AG08395 (cell line): ENCODE results near the gene PPP2R5E.

Source experiments
- DNase-seq: peaks from one replicate; pipeline ENCODE4 v3.0.0; 2012; ENCODE audit warnings: mixed read lengths, low spot score

The PPP2R5E gene

GRCh38 chr14:63432888-63433552, 110.2 kb downstream of the PPP2R5E start:
- DNase-seq: no peak

DNA sequence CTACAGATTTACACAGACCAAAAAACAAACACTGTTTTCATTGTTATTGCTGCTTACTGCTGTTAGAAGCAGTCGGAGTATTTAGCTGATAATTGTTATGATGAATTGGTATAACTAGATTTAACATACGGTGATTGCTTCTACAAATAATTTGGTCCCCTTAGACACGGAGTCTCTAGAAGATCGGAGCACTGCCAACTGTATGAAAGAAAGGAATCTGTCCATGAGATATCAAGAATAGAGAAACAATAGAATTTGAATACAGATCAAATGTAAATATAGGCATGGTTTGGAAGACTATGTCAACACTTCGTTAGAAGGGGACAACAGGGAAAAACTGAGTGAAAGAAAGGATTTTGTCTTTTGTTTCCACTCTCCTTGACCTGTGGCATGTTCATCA, 110.9 kb downstream of the PPP2R5E start:
- DNase-seq: no peak

DNA sequence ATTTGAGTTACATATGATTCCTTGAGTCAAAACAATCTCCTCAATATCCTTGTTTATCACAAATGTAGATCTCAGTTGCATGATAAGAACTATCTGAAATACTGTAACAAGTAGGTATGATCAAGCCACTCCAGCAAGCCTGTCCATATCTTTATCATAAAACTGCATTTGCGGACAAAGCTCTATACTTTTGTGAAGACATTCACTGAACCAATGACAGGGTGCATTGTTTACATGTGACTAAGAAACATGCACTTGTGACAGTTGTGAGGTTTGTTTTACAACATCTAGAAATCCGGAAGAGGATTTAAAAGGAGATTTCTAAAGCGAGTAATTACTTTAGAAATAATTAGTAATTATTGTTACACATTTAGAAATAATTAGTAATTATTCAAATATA, 111.7 kb downstream of the PPP2R5E start:
- DNase-seq: no peak

DNA sequence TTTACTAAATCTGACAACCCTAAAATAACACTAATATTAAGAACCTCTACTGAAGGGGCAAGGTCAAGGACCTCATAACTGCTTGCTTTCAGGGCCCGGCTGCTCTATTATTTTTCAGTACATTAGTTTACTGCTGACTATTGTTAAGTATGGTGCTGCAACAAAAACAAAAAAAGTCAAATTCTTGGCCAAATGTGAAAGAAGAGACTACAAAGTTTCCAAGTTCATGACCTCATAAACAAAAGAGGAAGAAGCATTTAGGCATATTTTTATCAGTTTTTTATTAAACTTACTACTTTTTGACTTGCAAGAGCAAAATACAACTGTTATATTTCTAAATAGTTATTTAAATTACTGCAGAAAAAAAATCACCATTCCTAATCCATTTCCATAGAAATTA, 114.7 kb downstream of the PPP2R5E start:
- no peak for DNase-seq

DNA sequence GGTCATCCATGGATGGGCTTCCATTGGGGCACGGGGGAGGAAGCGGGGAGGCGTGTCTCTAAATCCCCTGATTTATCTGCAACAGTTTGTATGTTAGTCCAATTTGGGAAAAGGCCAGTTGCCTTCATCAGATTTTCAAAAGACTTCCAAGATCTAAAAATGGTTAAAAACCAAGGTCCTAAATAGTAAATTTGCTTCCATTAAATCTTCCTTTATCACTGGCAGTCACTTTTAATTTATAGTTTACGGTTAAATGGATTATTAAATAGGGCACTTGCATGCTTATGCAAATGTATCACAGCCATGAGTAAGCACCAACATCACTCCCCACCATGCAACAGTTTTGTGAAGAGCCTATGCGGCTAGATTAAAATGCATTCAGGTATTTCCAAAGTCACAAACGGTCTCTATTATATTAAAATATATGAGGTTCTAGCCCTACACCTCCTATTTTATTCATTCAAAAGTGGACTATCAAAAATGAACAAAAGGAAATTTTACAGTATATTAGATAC, 116.3 kb downstream of the PPP2R5E start:
- no peak for DNase-seq

GRCh38 chr14:63423889-63424288, 119.3 kb downstream of the PPP2R5E start:
- no peak for DNase-seq

DNA sequence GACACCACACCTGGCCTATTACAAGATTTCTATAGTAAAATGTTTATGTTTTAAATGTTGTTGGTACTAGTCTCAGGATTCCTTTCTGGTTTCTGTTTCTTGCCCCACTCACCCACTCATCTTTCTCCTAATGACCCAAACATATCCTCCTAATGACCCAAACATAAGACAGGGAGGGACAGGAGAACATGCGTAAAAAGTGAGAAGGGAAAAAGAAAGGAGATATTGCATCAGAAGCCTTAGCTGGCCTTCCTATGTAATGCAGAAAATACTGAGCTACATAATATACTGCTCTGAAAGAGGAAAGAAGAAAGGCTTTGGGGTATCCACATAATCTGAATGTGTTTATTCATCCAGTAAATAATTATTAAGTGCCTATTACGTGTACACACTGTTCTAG, 119.8 kb downstream of the PPP2R5E start:
- DNase-seq: no peak

DNA sequence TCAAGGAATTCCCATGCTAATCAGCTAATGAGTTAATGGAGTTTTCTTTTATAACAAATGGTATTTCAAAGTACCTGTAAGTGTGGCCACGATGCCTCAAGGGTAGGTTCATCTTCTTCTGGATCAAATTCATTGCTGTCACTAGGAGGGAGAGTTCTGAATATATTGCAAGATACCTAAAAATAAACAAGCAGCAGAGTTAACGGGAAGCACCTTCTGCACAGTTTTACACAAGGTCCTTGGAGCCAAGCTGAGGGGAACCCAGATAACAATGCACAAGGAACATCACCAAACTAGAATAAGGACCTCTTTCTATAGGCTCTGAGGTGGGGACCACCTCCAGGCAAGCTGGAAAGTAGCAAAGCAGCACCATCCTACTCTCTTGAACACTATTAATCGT, 121.3 kb downstream of the PPP2R5E start:
- DNase-seq: no peak

DNA sequence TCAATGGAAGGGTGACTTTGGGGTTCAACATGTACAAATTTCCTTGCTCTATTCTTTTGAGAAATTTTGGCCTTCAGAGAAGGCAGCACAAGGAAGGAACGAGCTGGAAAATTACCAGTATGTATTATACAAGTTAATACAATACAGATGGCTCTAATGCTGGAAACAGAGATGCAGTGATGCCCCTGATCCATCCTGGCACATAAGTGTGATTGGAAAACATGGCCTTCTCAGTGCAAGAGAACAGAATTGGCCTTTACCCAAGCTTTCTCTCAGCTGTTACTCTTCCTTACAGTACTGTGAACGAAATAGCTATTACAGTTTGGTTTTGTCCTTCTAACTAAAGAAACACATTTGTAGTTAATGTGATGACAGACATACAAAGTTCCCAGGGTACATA, 122.0 kb downstream of the PPP2R5E start:
- no peak for DNase-seq

- no peak for DNase-seq
These were observed 125.2 kb downstream of the PPP2R5E start for GRCh38 chr14:63418020-63418419.

DNA sequence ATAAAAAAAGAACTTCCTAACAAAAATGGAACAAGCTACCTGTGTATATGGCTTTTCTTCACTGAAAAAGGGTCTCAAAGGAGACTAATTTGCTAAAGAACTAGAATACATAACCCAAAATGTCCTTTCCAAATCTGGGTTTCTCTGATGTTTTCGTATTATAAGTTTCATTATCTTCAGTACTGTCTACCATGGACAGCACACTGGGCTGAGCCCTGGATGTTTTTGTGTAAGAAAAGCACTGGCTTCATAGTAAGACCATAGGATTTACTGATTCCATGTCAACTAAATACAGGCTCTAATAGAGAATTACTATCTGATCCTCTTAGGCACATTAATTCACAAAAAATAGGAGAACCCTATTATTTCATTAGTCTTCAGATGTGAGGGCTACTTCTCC, 130.2 kb downstream of the PPP2R5E start:
- DNase-seq: no peak

- DNase-seq: no peak
These were observed 136.8 kb downstream of the PPP2R5E start for GRCh38 chr14:63406333-63406732.

DNA sequence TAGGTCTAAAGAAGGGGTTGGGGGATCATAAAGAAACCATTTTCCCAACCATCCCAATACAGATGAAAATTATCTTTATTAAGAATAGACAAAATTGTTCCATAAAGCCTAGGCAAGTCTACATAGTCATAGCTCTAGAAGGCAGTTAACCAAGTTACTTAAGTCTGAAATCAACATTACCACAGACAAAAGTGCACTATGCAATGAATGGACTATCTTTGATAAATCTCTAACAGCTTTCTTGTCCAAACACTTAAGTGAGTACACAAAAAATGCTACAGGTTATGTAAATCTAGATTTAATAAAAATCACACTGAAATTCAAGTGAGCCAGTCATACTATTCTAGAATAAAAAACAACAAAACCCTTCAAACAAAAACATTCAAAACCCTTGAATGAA, 137.5 kb downstream of the PPP2R5E start:
- no peak for DNase-seq

DNA sequence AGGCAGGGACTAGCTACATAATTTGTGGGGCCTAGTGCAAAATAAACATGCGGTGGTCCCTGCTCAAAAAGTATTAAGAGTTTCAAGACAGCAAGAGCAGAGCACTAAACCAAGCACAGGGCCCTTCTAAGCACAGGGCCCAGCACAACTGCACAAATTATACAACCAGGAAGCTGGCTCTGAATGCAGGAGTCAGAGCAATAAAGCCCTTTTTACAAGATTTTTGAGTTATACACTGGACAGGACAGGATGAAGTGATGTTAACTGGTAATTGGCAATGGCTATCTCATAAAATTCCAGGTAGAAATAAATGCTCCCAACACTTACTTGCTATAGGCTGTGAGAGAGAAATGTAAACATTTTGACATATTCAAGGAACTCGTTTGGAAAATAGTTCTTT, 138.3 kb downstream of the PPP2R5E start:
- no peak for DNase-seq

GRCh38 chr14:63401646-63402045, 141.5 kb downstream of the PPP2R5E start:
- no peak for DNase-seq

- DNase-seq: no peak
These were observed 144.2 kb downstream of the PPP2R5E start for GRCh38 chr14:63398952-63399351.

GRCh38 chr14:63394841-63395240, 148.3 kb downstream of the PPP2R5E start:
- peak; percentile 20 for DNase-seq

- no peak for DNase-seq
These were observed 148.7 kb downstream of the PPP2R5E start for GRCh38 chr14:63394432-63394831.

DNA sequence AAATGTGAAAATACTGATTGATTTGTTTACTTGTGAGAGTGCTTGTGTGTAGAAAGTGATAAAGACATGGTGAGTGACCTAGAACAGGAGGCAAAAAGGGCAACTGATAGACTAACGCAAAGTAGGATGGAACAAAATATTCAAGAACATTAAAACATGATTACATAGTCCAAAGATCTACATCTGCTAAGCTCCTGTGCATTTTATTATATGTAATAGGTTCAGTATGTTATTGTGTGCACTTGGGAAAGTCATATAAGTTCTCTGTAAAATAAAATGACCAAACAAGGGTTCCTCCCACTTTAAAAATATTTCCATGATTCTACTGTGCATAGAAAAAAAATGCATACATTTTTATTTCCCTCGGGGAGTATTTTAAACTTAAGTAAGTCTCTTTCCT, 150.2 kb downstream of the PPP2R5E start:
- no peak for DNase-seq

GRCh38 chr14:63392236-63392635, 150.9 kb downstream of the PPP2R5E start:
- no peak for DNase-seq

GRCh38 chr14:63388766-63389431, 154.3 kb downstream of the PPP2R5E start:
- peak; percentile 50 for DNase-seq

DNA sequence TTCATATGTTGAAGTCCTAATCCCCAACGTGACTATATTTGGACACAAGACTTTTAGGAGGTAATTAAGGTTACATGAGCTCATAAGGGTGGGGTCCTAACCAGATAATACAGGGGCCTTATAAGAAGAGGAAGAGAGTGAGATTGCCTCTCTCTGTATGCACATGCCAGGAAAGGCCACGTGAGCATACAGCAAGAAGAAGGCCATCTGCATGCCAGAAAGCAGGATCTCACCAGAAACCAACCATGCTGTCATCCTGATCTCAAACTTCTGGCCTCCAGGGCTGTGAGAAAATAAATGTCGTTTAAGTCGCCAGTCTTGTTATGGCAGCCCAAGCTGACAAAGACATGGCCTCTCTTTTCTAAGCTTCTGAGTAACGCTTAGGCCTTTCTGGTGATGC, 155.5 kb downstream of the PPP2R5E start:
- no peak for DNase-seq

DNA sequence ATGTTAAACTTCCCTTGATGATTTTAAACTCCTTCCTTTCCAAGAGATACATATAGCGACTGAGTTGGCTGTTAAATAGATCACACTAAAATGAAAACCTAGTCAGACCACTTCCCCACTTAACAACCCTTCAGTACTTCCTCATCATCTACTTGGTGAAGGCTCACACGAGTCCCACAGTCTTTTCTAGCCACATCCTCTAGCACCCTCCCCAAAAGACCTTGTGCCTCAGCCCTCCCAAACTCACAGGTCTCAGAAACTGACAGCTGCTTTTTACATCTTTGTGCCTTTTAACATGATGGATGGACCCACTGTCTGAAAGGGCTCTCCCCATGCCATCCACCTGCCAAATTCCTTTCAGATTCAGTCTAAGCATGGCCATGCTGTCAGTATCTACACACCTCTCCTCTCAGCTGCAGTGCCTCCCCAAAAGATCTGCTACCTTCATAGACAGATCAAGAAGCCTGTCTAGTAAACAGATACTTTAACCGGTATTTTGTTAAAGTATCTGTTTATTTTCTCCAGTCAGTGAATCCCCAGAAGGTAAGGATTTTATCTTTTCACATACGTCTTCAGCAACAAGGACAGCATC, 159.3 kb downstream of the PPP2R5E start:
- DNase-seq: no peak
